PC-3 (cell line): Measurements from ENCODE around the gene RAB11FIP4.

Experiments used
- EZH2 ChIP-seq: fragments of 300-600 bp; sonication (generic); IDR thresholded peaks from one replicate; pipeline ENCODE4 v1.6.1; 2017; ENCODE audit warnings: antibody characterized with exemption, mild to moderate bottlenecking, low read length; ENCODE audit not compliant: unreplicated experiment
- TF ChIP-seq, protein P1 (sequence below): fragments of 300-600 bp; sonication (generic); conservative IDR thresholded peaks from 2 replicates; pipeline ENCODE4 v1.5.1; 2017; ENCODE audit warnings: antibody characterized with exemption, low read depth, mild to moderate bottlenecking, low read length

DNA sequence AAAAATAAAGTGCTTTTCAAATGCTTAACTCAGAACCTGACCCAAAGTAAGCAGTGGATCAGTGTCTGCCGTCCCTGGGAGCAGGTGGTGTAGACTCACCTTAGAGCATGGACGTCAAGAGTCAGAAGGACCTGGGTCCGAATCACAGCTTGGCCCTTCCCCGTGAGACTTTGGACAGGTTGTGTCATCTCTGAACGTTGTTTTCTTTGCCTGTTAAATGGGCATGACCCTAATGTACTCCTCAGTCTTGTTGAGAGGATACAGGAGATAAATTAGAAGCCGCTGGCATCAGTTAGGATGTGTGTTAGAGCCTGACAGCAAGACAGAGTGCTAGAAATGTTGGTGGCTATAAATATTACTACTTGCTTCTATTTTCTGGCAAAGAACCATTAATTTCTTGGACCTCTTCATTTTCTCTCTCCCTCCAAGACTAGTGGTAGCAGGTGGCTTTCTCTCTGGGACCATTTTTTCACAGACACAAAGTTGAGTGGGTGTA is 68.8 kb downstream of the RAB11FIP4 start:
- TF ChIP-seq, protein P1, sequence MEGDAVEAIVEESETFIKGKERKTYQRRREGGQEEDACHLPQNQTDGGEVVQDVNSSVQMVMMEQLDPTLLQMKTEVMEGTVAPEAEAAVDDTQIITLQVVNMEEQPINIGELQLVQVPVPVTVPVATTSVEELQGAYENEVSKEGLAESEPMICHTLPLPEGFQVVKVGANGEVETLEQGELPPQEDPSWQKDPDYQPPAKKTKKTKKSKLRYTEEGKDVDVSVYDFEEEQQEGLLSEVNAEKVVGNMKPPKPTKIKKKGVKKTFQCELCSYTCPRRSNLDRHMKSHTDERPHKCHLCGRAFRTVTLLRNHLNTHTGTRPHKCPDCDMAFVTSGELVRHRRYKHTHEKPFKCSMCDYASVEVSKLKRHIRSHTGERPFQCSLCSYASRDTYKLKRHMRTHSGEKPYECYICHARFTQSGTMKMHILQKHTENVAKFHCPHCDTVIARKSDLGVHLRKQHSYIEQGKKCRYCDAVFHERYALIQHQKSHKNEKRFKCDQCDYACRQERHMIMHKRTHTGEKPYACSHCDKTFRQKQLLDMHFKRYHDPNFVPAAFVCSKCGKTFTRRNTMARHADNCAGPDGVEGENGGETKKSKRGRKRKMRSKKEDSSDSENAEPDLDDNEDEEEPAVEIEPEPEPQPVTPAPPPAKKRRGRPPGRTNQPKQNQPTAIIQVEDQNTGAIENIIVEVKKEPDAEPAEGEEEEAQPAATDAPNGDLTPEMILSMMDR, result no peak
- no peak for TF ChIP-seq EZH2
